Endothelial cell of umbilical vein (primary cell): ENCODE results near the gene RAB4B. TPM values are rescaled to one million over a fixed set of nuclear protein-coding genes. Genes with fewer than 3 reads are reported as not detected.

Experiments used
- BruUV-seq: library from RNA; stranded (reverse); fragments of 400-500 nt; replicated peaks from 2 replicates; lab custom pipeline; 2021; lab: Mats Ljungman, UMichigan
- CTCF ChIA-PET: fragments of 300-600, 350-600 bp; sonication (Branson Sonifier 250); formaldehyde crosslinking; loops from one replicate; lab custom pipeline; 2021; ENCODE audit warnings: antibody characterized with exemption, inconsistent platforms; lab: Charles Lee
- POLR2A ChIA-PET: fragments of 300-600, 350-600 bp; sonication (Branson Sonifier 250); formaldehyde crosslinking; loops from one replicate; lab custom pipeline; 2021; ENCODE audit warnings: antibody characterized with exemption, inconsistent platforms; lab: Charles Lee
- DNase-seq: peaks from one replicate; pipeline ENCODE4 v3.0.0-alpha.2; 2011; ENCODE audit warnings: low read depth, low spot score
- FAIRE-seq: peaks from 2 replicates; lab custom pipeline; 2011; peaks lifted over from hg19 to GRCh38; lab: Jason Lieb, UNC
- H2AFZ ChIP-seq: 2 replicates; pipeline ENCODE4 v1.6.0; 2012; ENCODE audit warnings: low read depth, low read length, control low read depth, inconsistent platforms
- H3K27ac ChIP-seq: 2 replicates; pipeline ENCODE4 v1.5.1; 2011; ENCODE audit warnings: low read depth, mild to moderate bottlenecking, control low read depth, low read length, moderate library complexity; ENCODE audit not compliant: insufficient read depth
- H3K27me3 ChIP-seq, 2 experiments: 2 replicates each; pipeline versions ENCODE4 v1.6.0 to v1.6.1; 2011; ENCODE audit warnings: low read length in 2 of 2, mixed read lengths in 1 of 2; ENCODE audit not compliant: control insufficient read depth in 2 of 2, insufficient read depth in 2 of 2
- H3K36me3 ChIP-seq, 2 experiments: 2 replicates in 1 of 2; 3 replicates in 1 of 2; pipeline ENCODE4 v1.5.1; 2011; ENCODE audit warnings: low read length in 2 of 2, mild to moderate bottlenecking in 1 of 2, moderate library complexity in 1 of 2; ENCODE audit not compliant: control insufficient read depth in 2 of 2, insufficient read depth in 2 of 2; ENCODE audit errors: extremely low read depth in 1 of 2
- H3K4me1 ChIP-seq: 3 replicates; pipeline ENCODE4 v1.5.1; 2011; ENCODE audit warnings: mild to moderate bottlenecking, low read length; ENCODE audit not compliant: control insufficient read depth, insufficient read depth; ENCODE audit errors: extremely low read depth
- H3K4me2 ChIP-seq: 2 replicates; pipeline ENCODE4 v1.6.1; 2011; ENCODE audit warnings: low read length, control low read depth, mixed read lengths; ENCODE audit not compliant: insufficient read depth
- H3K4me3 ChIP-seq, 3 experiments: fragments of 200-600 bp in 1 of 3; sonication (generic), shearing (Covaris generic) in 1 of 3; replicated peaks in 1 of 3; 2 replicates each; pipeline ENCODE4 v1.5.1; 2011 to 2016; ENCODE audit warnings: control low read depth in 3 of 3, low read length in 3 of 3, mild to moderate bottlenecking in 2 of 3, inconsistent platforms in 1 of 3, low read depth in 1 of 3, moderate library complexity in 1 of 3; ENCODE audit not compliant: insufficient read depth in 1 of 3
- H3K79me2 ChIP-seq: 2 replicates; pipeline ENCODE4 v1.6.0; 2012; ENCODE audit warnings: low read length, inconsistent platforms; ENCODE audit not compliant: control insufficient read depth, insufficient read depth
- H3K9ac ChIP-seq: replicated peaks from 2 replicates; pipeline ENCODE3; 2011; ENCODE audit warnings: low read length, control low read depth; ENCODE audit not compliant: insufficient read depth; ENCODE audit errors: extremely low read depth
- H3K9me1 ChIP-seq: replicated peaks from 3 replicates; pipeline ENCODE4 v1.6.0; 2011; ENCODE audit warnings: mild to moderate bottlenecking, low read length; ENCODE audit not compliant: control insufficient read depth, insufficient read depth; ENCODE audit errors: extremely low read depth
- H3K9me3 ChIP-seq: replicated peaks from 2 replicates; pipeline ENCODE4 v1.5.1; 2012; ENCODE audit warnings: low read length, inconsistent platforms; ENCODE audit not compliant: control insufficient read depth, insufficient read depth
- H4K20me1 ChIP-seq: replicated peaks from 2 replicates; pipeline ENCODE3; 2011; ENCODE audit warnings: mild to moderate bottlenecking, low read length; ENCODE audit not compliant: control insufficient read depth, insufficient read depth; ENCODE audit errors: extremely low read depth
- EZH2 ChIP-seq: IDR thresholded peaks from 2 replicates; pipeline ENCODE4 v1.6.1; 2012; ENCODE audit warnings: borderline replicate concordance, low read depth, mild to moderate bottlenecking, moderate library complexity, low read length, inconsistent platforms; ENCODE audit not compliant: severe bottlenecking
- FOS ChIP-seq: IDR thresholded peaks from 2 replicates; pipeline ENCODE4 v1.6.1; 2011; ENCODE audit warnings: mild to moderate bottlenecking, low read length, moderate library complexity, borderline replicate concordance; ENCODE audit not compliant: insufficient read depth
- GATA2 ChIP-seq: IDR thresholded peaks from 2 replicates; pipeline ENCODE4 v1.7.0; 2011; ENCODE audit warnings: low read depth, mild to moderate bottlenecking, moderate library complexity, mixed read lengths, low read length; ENCODE audit not compliant: insufficient read length, insufficient read depth
- JUN ChIP-seq: IDR thresholded peaks from 2 replicates; pipeline ENCODE4 v1.6.1; 2011; ENCODE audit warnings: borderline replicate concordance, low read depth; ENCODE audit not compliant: insufficient read length, insufficient read depth
- MAX ChIP-seq: IDR thresholded peaks from 2 replicates; pipeline ENCODE4 v1.6.1; 2011; ENCODE audit not compliant: insufficient read depth, insufficient read length
- MYC ChIP-seq: IDR thresholded peaks from one replicate; pipeline ENCODE4 v1.6.1; 2011; ENCODE audit warnings: mild to moderate bottlenecking, low read depth, low read length
- POLR2A ChIP-seq: IDR thresholded peaks from 2 replicates; pipeline ENCODE4 v1.6.1; 2012; ENCODE audit warnings: low read depth, mild to moderate bottlenecking, control low read depth, low read length
- POLR2AphosphoS5 ChIP-seq: IDR thresholded peaks from 2 replicates; pipeline ENCODE4 v1.6.1; 2012; ENCODE audit warnings: low read depth, mild to moderate bottlenecking, control low read depth, low read length, moderate library complexity; ENCODE audit not compliant: insufficient read depth
- dilution Hi-C: fragments of 300-500 bp; cut with MboI; formaldehyde crosslinking; loops from one replicate; pipeline ENCODE4 v1.15.0; 2019; ENCODE audit warnings: low sequenced_read_pairs; ENCODE audit not compliant: extremely low pct_ligation_motif_present
- intact Hi-C: fragments of 100-400 bp; cut with micrococcal nuclease; formaldehyde crosslinking; loops from one replicate; pipeline ENCODE4 v1.10.0; 2022
- polyA plus RNA-seq, 4 experiments: library from polyadenylated mRNA; depleted of rRNA in 3 of 4; stranded (reverse) in 3 of 4; unstranded in 1 of 4; fragments of >200 nt; gene quantifications; 2 replicates each; pipeline versions ENCODE4 v1.2.1 to v1.2.3, GENCODE V29; 2011 to 2012; ENCODE audit warnings: missing spikeins in 1 of 4
- total RNA-seq: library from RNA; stranded (reverse); gene quantifications from 2 replicates; pipeline ENCODE4 v1.2.3, GENCODE V29; 2021
- TF ChIP-seq, protein P1 (sequence below), 2 donors: IDR thresholded peaks; 1 replicate in 1 of 2; 2 replicates in 1 of 2; pipeline ENCODE4 v1.5.1; 2011; ENCODE audit warnings: low read length in 2 of 2, mild to moderate bottlenecking in 2 of 2, moderate library complexity in 2 of 2, control low read depth in 1 of 2, inconsistent platforms in 1 of 2, low read depth in 1 of 2; ENCODE audit not compliant: insufficient read depth in 1 of 2; ENCODE audit errors: extremely low read depth in 1 of 2

RAB4B gene
- total and polyA plus RNA-seq, 2 donors (not counting 3 experiments of a cell fraction or from before 2014, with no cell fraction given): 33.6 to 61.0 TPM

- intact Hi-C loops (loop anchor here (10.0 kb wide), 1 partner anchor 361 kb away; the partner anchor contains the start of gene SERTAD3), dilution Hi-C loops (no loop called here)
- TF ChIP-seq GATA2: no peak
- TF ChIP-seq, protein P1, sequence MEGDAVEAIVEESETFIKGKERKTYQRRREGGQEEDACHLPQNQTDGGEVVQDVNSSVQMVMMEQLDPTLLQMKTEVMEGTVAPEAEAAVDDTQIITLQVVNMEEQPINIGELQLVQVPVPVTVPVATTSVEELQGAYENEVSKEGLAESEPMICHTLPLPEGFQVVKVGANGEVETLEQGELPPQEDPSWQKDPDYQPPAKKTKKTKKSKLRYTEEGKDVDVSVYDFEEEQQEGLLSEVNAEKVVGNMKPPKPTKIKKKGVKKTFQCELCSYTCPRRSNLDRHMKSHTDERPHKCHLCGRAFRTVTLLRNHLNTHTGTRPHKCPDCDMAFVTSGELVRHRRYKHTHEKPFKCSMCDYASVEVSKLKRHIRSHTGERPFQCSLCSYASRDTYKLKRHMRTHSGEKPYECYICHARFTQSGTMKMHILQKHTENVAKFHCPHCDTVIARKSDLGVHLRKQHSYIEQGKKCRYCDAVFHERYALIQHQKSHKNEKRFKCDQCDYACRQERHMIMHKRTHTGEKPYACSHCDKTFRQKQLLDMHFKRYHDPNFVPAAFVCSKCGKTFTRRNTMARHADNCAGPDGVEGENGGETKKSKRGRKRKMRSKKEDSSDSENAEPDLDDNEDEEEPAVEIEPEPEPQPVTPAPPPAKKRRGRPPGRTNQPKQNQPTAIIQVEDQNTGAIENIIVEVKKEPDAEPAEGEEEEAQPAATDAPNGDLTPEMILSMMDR (IDR thresholded peaks at IDR 0.05; ENCODE audit: extremely low read depth in 1 of 2, insufficient read depth in 1 of 2, low read depth in 1 of 2, low read length in 2 of 2): no peak
- no peak for TF ChIP-seq EZH2
- TF ChIP-seq JUN: no peak
- no peak for TF ChIP-seq POLR2AphosphoS5
- no peak for TF ChIP-seq MYC
- no peak for TF ChIP-seq MAX
- TF ChIP-seq FOS: no peak
- no peak for TF ChIP-seq POLR2A
- Histone ChIP-seq H3K27me3 (no peaks in the 10 kb centered on the region), H3K4me2 (no peak overlapping the region), H4K20me1 (no peaks in the 10 kb centered on the region), H3K9me1 (no peaks in the 10 kb centered on the region), H2AFZ (no peak overlapping the region), H3K79me2 (peaks cover 76% of the 10 kb centered on the region), H3K9ac (no peak overlapping the region), H3K4me3 (no peak overlapping the region), H3K9me3 (no peaks in the 10 kb centered on the region), H3K27ac (peak overlapping the region; percentile 35), H3K4me1 (peaks cover 72% of the 10 kb centered on the region), H3K36me3 (peaks cover 9 to 45% of the 10 kb centered on the region in 2 experiments)
- DNase-seq: no peak
- CTCF ChIA-PET: interaction anchor here (1.8 to 3.9 kb wide), 3 partner anchors 14 to 142 kb away, joined by 5 to 70 read pairs (median 22); partner anchors contain the start of gene ACTMAP
- POLR2A ChIA-PET: no interaction called here
- peak; percentile 57 for FAIRE-seq
- BruUV-seq: no TSS peak
These were observed 27.3 kb downstream of the RAB4B start for GRCh38 chr19:40805258-40805868.
